KG1 (cell line): ENCODE results near the gene SATL1.
"Not testable (repeated sequence)": the region's sequence is repeated elsewhere in the genome, so short reads cannot be mapped to it uniquely, and the experiment has no call there.

Experiments
- DNase-seq: peaks from one replicate; lab custom pipeline; 2025; lab: John Stamatoyannopoulos, UW

SATL1 gene

GRCh38 chrX:85243761-85244449 lies at the start of gene SATL1, which contains the start of gene ZNF711:
Gene SATL1 (minus strand): TSS chrX:85243779. CDS start chrX:85108968, 134,811 bp downstream.
Gene ZNF711 (plus strand): TSS chrX:85243991. CDS start chrX:85247573, 3,582 bp downstream.
- DNase-seq: no peak

GRCh38 chrX:85288992-85289723 lies 45.6 kb upstream of the SATL1 start:
- no peak for DNase-seq

- DNase-seq: not testable (repeated sequence)
These were observed 41.7 kb upstream of the SATL1 start for GRCh38 chrX:85285286-85285685.

DNA sequence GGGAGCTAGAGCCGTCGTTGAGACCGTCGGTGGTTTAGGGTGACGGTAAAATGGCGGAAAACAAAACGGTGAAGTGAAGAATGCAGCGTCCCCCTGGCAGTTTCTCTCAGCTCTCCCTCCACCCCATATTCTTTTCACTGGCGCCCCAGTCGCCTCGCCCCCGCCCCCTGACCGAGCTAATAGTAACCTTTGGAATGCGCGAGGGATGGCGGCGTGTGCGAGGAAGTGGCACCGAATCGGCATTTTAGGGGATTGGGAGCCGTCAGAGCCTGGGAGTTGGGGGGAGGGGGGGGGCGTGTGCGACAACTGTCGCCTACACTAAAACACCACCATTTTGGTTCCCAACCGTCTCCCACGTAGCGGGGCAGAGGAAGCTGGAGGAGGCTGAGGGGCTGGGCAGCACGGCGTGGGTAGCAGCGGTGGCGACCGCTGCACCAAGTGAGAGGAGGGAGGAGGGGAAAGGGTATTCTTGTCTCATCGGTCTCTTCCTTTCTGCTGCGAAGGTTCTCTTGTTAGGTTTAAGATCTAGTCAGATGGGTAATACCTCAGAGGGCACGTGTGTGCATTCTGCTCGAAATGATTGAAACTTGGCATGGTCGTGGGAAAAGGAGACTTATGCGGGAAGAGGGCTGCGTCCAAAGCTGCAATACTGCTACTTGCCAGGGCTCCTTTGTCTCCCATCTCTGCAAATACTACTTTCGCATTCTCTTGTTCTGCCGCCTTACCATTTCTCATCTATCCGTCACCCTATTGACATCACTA lies 1.1 kb upstream of the SATL1 start:
- DNase-seq: no peak

DNA sequence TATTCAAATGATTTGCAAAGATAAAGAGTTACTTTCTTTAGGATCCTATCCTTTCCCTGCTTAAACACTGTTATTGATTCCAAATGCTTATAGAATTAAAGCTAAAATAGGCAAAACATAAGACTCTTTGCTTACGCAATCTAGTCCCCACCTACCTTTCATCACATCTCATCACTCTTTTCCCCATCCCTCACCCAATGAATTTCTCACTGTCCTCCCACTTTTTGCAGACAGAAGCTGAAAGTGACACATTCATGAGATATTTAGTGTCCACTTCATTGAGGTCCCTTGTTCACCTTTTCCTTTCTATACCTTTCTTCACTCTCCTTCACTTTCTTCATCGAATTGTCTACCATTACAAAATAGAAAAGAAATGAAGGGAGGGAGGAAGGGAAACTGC lies 424 bp downstream of the SATL1 start:
- no peak for DNase-seq

GRCh38 chrX:85223359-85223758 lies 20.2 kb downstream of the SATL1 start:
- no peak for DNase-seq

DNA sequence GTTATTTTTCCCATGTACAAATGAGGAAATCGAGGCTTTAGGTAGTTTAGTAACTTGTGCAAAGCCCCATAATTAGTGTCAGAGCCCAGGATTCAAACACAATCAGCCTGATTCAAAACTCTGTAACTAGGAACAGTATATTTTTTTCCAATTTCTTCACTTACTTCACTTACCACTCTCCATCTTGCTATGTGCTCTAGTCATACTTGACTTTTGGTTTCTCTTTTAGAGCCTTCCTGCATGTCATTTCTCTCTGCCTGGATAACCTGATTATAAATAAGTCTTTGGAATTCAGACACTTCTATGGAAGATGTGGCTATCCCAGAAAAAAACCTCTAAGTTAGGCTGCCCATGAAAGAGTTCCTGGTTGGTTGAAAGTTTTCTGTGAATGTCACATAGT lies 22.2 kb downstream of the SATL1 start:
- no peak for DNase-seq

- no peak for DNase-seq
These were observed 27.6 kb downstream of the SATL1 start for GRCh38 chrX:85215946-85216345.

DNA sequence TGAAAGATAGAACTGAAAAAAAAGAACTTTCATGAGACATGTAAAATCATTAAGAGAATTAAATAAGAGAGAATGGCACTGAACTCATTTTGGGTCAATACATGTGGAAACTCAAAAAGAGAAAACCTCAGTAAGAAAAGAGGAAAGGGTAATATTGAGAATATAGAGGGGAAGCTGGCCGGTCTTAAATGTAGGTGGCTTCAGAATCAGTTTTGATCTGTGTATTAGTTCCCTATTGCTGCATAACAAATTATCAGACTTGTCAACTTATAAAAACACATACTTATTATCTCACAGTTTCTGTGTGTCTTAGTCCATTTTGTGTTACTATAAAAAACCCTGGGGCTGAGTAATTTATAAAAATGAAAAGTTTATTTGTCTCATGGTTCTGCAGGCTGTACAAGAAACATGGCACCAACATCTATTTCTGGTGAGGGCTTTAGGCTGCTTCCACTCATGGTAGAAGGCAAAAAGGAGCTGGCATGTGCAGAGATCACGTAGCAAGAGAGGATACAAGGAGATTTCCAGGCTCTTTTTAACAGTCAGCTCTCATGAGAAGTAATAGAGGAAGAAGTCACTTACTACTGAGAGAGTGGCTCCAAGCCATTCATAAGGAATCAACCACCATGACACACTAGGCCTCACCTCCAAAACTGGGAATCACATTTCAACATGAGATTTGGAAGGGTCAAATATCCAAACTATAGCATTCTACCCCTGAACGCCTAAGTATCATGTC lies 29.6 kb downstream of the SATL1 start:
- DNase-seq: no peak

DNA sequence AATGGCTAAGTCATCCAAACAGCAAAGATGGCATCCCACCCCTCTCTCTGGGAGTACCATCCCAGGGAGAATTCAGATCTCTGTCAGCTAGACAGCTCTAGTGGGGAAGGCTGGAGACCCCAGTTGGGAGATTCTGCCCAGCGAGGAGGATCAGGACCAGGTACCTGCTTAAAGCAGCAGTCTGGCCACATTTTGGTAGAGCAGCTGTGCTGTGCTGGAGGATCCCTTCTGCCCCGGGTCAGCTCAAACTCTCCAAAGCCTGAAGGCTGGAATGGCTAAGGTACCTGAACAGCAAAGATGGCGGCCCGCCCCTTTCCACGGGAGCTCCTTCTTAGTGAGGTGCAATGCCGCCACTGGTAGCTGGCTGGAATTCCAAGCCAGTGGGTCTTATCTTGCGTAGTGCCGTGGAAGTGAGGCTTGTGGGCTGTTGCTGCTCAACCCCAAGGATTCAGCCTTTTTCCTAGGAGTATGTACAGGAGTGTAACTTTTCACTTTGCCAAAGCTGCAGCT lies 40.1 kb downstream of the SATL1 start:
- no peak for DNase-seq

GRCh38 chrX:85196319-85196718 lies 47.3 kb downstream of the SATL1 start:
- no peak for DNase-seq

- DNase-seq: no peak
These were observed 83.9 kb downstream of the SATL1 start for GRCh38 chrX:85159644-85160043.

DNA sequence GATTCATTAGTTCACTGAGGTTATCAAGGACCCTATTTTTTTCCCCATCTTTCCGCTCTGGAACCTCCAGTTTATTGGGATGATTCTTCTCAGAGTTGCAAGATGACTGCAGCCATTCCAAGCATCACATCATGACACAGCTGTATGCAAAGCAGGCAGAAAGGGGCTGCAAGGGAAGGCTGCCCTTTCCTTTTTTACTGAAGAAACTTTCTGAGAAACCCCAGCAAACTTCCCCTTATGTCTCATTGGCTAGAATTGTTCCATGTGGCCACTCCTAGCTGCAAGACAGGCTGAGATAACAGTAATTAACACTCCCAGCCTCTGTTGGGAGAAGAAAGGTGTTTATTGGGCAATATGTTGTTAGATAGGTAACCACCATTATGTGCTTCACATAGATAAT lies 102.6 kb downstream of the SATL1 start:
- no peak for DNase-seq

DNA sequence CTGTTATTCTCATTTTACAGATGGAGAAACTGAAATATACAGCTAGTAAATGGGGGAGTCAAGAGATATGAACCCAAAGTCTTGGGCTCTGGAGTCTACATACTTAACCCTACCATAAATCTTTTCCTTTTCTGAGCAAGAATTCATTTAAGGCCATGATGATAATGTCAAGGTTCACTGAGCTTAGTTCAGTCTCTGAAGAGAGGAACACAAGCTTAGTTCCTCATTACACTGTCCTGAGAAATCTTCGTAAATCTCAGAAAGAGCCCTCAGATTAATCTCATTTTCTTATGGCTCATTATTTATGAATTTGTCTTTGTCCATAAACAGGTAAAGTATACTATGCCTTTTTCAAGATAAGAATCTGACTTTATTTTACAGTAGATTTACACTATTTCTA lies 104.2 kb downstream of the SATL1 start:
- DNase-seq: no peak

DNA sequence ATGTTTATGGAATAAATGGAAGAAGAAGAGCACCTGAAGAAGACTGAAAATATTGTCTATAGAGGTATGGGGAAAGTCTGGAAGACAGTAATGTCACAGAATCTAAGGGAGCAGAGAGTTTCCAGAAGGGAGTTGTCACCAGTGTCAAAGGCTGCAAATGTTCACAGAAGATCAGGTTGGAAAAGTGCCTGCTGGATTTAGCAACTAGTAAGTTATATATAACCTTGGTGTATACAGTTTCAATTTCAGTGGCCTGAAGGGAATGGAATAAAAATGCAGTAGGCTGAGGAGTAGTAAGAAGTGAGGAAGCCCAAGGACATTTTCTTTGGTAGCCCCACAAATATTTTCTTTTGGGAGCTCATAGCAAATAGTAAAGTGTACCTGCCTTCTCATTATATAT lies 107.2 kb downstream of the SATL1 start:
- no peak for DNase-seq

- DNase-seq: no peak
These were observed 128.3 kb downstream of the SATL1 start for GRCh38 chrX:85115252-85115651.

- DNase-seq: no peak
These were observed 128.8 kb downstream of the SATL1 start for GRCh38 chrX:85114776-85115175.

DNA sequence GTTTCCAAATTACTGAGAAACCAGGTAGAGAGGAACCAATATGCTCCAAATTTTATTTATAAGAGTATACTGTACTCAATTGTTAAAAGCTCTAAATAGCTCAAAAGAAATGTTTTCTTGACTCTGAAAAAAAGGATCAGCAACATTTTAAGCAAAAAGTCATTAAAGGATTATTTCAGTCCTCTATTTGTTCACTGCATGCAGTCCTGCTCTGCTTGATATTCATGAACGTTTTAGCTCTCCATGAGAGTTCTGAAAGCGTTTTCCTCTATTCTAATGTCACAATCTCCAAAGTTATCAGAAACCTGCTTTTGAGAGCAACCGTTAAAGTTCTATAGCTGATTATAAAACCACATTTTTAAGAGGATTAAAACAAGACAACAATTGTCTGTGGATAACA lies 129.4 kb downstream of the SATL1 start:
- DNase-seq: no peak

DNA sequence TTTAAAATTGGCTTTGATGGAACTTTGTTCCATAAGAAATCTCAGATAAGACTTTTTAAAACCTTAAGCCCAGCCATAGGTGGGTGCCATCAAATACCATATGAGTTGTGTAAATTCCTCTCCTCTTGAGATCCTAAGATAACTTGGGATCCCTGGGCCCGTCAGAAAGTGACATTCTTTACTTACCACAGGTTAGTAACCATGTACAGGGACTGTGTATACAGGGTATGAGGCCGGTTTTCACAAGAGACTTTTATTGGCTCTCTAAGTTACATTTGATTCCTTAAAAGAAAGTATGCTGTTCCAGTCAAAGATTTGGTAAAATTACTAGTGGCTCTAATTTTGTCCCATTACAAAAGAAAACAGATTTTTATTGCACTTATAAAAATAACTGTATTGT lies 129.8 kb downstream of the SATL1 start:
- DNase-seq: no peak

DNA sequence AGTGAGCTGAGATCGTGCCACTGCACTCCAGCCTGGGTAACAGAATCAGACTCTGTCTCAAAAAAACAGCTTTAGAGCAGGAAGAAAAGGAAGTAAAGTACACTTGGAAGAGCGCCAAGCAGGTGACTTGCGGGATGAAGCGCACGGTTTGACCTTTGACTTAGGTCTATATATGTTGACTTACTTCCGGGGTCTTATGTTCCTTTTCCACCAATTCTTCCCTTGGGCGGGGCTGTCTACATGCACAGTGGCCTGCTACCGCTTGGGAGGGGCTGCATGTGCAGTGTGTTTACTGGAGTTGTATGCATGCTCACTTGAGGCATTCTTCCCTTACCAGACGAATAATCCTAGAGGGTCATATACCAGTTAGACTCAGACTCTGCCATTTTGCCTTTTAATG lies 131.3 kb downstream of the SATL1 start:
- no peak for DNase-seq

DNA sequence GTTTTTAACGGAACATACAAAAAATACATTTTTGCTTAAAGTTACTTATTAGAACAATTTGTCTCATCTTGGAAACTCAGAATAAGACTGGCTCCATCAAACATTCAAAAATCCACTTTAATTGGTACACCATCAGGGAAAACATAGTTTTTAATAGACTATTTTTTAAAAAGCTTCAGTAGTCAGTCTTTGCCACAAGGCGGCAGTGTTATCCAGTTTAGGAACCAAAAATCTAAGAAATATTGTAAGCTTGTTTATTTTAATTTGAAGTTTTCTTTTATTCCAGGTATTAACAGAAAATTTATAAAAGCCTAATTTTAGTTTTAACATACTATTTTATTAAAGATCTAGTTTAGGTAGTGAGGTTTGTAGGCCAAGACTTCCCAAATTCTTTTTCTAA lies 132.2 kb downstream of the SATL1 start:
- DNase-seq: no peak

GRCh38 chrX:85109235-85109634 lies 134.3 kb downstream of the SATL1 start:
- DNase-seq: no peak
